HEK293T (cell line): ENCODE data around the gene MX2.
"Not testable (repeated sequence)": the region's sequence is repeated elsewhere in the genome, so short reads cannot be mapped to it uniquely, and the experiment has no call there.

Experiments used
- ARNT ChIP-seq: fragments of 450-650 bp; IDR thresholded peaks from 2 replicates; pipeline ENCODE4 v1.6.1; 2017; ENCODE audit warnings: mild to moderate bottlenecking
- ELF4 ChIP-seq: fragments of 450-650 bp; IDR thresholded peaks from 2 replicates; pipeline ENCODE4 v1.6.1; 2017; ENCODE audit warnings: antibody characterized with exemption
- FOXM1 ChIP-seq: fragments of 450-650 bp; IDR thresholded peaks from 2 replicates; pipeline ENCODE4 v1.6.1; 2017; ENCODE audit warnings: mild to moderate bottlenecking, borderline replicate concordance
- L3MBTL2 ChIP-seq: fragments of 450-650 bp; conservative IDR thresholded peaks from 2 replicates; pipeline ENCODE4 v1.6.1; 2016; ENCODE audit warnings: mild to moderate bottlenecking
- SUZ12 ChIP-seq: fragments of 450-650 bp; IDR thresholded peaks from 2 replicates; pipeline ENCODE4 v1.6.1; 2016; ENCODE audit warnings: mild to moderate bottlenecking
- TARDBP ChIP-seq: fragments of 450-650 bp; IDR thresholded peaks from 2 replicates; pipeline ENCODE4 v1.6.1; 2016

- TF ChIP-seq FOXM1, TARDBP, SUZ12, L3MBTL2, ELF4, ARNT: not testable (repeated sequence)
Measured at GRCh38 chr21:41313285-41314164, 48.3 kb upstream of the MX2 start.
